Skeletal muscle satellite cell (primary cell): ENCODE measurements around the gene SURF6. TPM values are rescaled to one million over a fixed set of nuclear protein-coding genes. Genes with fewer than 3 reads are reported as not detected.
"Not testable (repeated sequence)": the region's sequence is repeated elsewhere in the genome, so short reads cannot be mapped to it uniquely, and the experiment has no call there.

Source experiments
- H3K27me3 ChIP-seq: 2 replicates; pipeline ENCODE4 v1.7.0; 2013; ENCODE audit warnings: low read length; ENCODE audit not compliant: control insufficient read depth, insufficient read depth
- H3K36me3 ChIP-seq: 2 replicates; pipeline ENCODE4 v1.7.0; 2013; ENCODE audit warnings: mild to moderate bottlenecking, control low read depth, low read length; ENCODE audit not compliant: insufficient read depth
- H3K4me1 ChIP-seq: 2 replicates; pipeline ENCODE4 v1.7.0; 2013; ENCODE audit warnings: low read length; ENCODE audit not compliant: control insufficient read depth, insufficient read depth
- H3K4me2 ChIP-seq: 2 replicates; pipeline ENCODE4 v1.7.0; 2013; ENCODE audit warnings: mild to moderate bottlenecking, low read length
- H3K4me3 ChIP-seq: 2 replicates; pipeline ENCODE4 v1.7.0; 2013; ENCODE audit warnings: low read length
- H3K9ac ChIP-seq: 2 replicates; pipeline ENCODE4 v1.7.0; 2013; ENCODE audit warnings: mild to moderate bottlenecking, low read depth, low read length, moderate library complexity
- H3K9me3 ChIP-seq: replicated peaks from 2 replicates; pipeline ENCODE4 v1.7.0; 2013; ENCODE audit warnings: mild to moderate bottlenecking, control low read depth, low read length
- total RNA-seq: library from RNA; depleted of rRNA; stranded (reverse); fragments of >200 nt; gene quantifications from 2 replicates; pipeline ENCODE4 v1.2.3, GENCODE V29; 2012; rRNA removed

Gene SURF6
- total RNA-seq: 7.0 and 9.4 TPM in 2 replicates

GRCh38 chr9:133335924-133336811 lies at the start of gene SURF6:
TSS of gene SURF6 (minus strand) at chr9:133336188. CDS start at chr9:133336132, 56 bp downstream.
- peak within 1 kb of the TSS; percentile 97 for H3K4me2 ChIP-seq
- H3K27me3 ChIP-seq: no peaks in the 10 kb centered on the region
- H3K4me3 ChIP-seq: peak within 1 kb of the TSS; percentile 84
- no peaks in the 10 kb centered on the region for H3K9me3 ChIP-seq
- H3K4me1 ChIP-seq: peaks cover 13% of the 10 kb centered on the region
- peak within 1 kb of the TSS; percentile 86 for H3K9ac ChIP-seq
- peaks cover 52% of the 10 kb centered on the region for H3K36me3 ChIP-seq

GRCh38 chr9:133385452-133385851 lies 49.5 kb upstream of the SURF6 start:
- Histone ChIP-seq H3K9me3 (no peaks in the 10 kb centered on the region), H3K9ac (no peak overlapping the region), H3K4me2 (no peak overlapping the region), H3K36me3 (no peaks in the 10 kb centered on the region), H3K27me3 (peaks cover 6% of the 10 kb centered on the region), H3K4me1 (no peaks in the 10 kb centered on the region), H3K4me3 (no peak overlapping the region)

GRCh38 chr9:133384736-133385321 lies 48.8 kb upstream of the SURF6 start:
- Histone ChIP-seq H3K9ac (no peak overlapping the region), H3K36me3 (no peaks in the 10 kb centered on the region), H3K4me2 (no peak overlapping the region), H3K4me1 (no peaks in the 10 kb centered on the region), H3K9me3 (no peaks in the 10 kb centered on the region), H3K4me3 (no peak overlapping the region), H3K27me3 (peaks cover 6% of the 10 kb centered on the region)

DNA sequence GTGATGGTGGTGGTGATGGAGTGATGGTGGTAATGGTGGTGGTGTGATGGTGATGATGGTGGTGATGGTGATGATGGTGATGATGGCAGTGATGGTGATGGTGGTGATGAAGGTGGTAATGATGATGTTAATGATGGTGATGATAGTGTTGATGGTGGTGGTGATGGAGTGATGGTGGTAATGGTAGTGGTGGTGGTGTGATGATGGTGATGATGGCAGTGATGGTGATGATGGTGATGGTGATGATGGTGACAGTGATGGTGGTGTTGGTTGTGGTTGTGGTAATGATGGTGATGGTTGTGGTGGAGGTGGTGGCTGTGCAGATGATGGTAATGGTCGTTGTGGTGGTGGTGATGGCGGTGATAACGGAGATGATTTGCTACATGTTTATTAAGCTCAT lies 47.5 kb upstream of the SURF6 start:
- H3K9me3 ChIP-seq: no peaks in the 10 kb centered on the region

GRCh38 chr9:133382507-133383141 lies 46.6 kb upstream of the SURF6 start:
- H3K27me3 ChIP-seq: no peaks in the 10 kb centered on the region
- peaks cover 7% of the 10 kb centered on the region for H3K4me1 ChIP-seq
- H3K9me3 ChIP-seq: no peaks in the 10 kb centered on the region
- no peak overlapping the region for H3K4me2 ChIP-seq
- H3K9ac ChIP-seq: no peak overlapping the region
- H3K4me3 ChIP-seq: no peak overlapping the region
- H3K36me3 ChIP-seq: no peaks in the 10 kb centered on the region

More for the DNA sequence above, 47.5 kb upstream of the SURF6 start:
- Histone ChIP-seq H3K9ac (no peak overlapping the region), H3K4me3 (no peak overlapping the region), H3K36me3 (no peaks in the 10 kb centered on the region), H3K27me3 (no peaks in the 10 kb centered on the region), H3K4me1 (no peaks in the 10 kb centered on the region), H3K4me2 (no peak overlapping the region)

DNA sequence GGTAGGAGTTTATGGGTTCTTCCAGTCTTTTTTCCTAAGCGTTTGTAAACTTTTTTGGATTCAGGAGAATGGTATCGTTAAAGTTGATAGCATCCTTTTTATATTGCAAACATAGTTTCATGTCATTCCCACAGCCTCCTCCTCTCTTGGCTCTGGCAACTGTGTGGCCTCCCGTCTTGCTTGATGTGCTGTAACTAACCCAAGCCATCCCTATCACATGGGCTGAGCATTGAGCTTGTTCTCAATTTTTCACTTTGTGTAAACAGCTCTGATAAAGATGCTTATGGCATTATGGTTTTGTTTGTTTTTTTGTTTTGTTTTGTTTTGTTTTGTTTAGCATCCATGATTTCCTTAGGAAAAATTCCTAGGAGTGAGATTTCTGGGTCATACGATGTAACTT lies 44.7 kb upstream of the SURF6 start:
- peaks cover 16% of the 10 kb centered on the region for H3K4me1 ChIP-seq
- H3K4me3 ChIP-seq: no peak overlapping the region
- H3K27me3 ChIP-seq: no peaks in the 10 kb centered on the region
- H3K4me2 ChIP-seq: no peak overlapping the region
- H3K36me3 ChIP-seq: no peaks in the 10 kb centered on the region
- H3K9ac ChIP-seq: no peak overlapping the region
- H3K9me3 ChIP-seq: no peaks in the 10 kb centered on the region

GRCh38 chr9:133379153-133380086 lies 43.4 kb upstream of the SURF6 start:
- Histone ChIP-seq H3K4me3 (no peak overlapping the region), H3K4me2 (no peak overlapping the region), H3K36me3 (no peaks in the 10 kb centered on the region), H3K9ac (no peak overlapping the region), H3K4me1 (peaks cover 16% of the 10 kb centered on the region), H3K9me3 (no peaks in the 10 kb centered on the region), H3K27me3 (no peaks in the 10 kb centered on the region)

DNA sequence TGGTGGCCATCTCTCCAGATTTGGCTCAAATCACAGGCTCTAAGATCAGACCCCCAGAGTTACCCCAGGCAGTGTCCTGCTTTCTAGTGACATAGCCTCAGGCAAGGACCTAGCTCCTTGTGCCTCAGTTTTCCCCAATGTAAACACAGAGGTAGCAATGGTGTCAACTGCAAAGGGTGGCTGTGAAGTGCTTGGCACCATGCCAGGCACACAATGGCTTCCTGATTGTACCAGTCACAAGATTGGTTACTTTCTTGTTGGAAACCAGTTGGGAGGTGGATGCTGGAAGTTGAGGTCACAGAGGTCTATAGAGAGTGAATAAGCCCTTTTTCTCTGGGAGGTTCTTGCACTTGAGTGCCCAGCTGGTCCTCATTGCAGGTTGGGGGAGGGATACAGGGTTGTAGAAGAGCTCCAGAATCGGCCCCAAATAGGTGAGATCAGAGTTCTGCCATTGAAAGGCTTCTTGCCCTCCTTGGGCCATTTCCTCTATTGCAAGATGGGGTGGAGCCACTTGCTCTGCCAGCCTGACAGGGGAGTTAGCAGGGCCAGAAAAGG lies 42.5 kb upstream of the SURF6 start:
- H3K4me3 ChIP-seq: no peak overlapping the region
- H3K9me3 ChIP-seq: no peaks in the 10 kb centered on the region
- no peak overlapping the region for H3K4me2 ChIP-seq
- no peak overlapping the region for H3K9ac ChIP-seq
- no peaks in the 10 kb centered on the region for H3K36me3 ChIP-seq
- no peaks in the 10 kb centered on the region for H3K27me3 ChIP-seq
- H3K4me1 ChIP-seq: peaks cover 23% of the 10 kb centered on the region

DNA sequence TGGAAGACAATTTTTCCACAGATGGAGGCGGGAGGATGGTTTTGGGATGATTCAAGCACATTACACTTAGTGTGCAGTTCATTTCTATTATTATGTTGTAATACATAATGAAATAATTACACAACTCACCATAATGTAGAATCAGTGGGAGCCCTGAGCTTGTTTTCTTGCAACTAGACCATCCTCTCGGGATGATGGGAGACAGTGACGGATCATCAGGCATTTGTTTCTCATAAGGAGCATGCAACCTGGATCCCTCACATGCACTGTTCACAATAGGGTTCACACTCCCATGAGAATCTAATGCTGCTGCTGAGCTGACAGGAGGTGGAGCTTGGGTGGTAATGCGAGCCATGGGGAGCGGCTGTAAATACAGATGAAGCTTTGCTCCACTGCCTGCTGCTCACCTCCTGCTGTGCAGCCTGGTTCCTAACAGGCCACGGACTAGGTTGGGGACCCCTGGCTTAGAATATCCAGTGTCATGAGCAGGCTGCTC lies 41.8 kb upstream of the SURF6 start:
- no peak overlapping the region for H3K4me2 ChIP-seq
- no peak overlapping the region for H3K4me3 ChIP-seq
- peaks cover 7% of the 10 kb centered on the region for H3K36me3 ChIP-seq
- H3K4me1 ChIP-seq: peaks cover 23% of the 10 kb centered on the region
- H3K9ac ChIP-seq: no peak overlapping the region
- H3K27me3 ChIP-seq: no peaks in the 10 kb centered on the region
- H3K9me3 ChIP-seq: no peaks in the 10 kb centered on the region

DNA sequence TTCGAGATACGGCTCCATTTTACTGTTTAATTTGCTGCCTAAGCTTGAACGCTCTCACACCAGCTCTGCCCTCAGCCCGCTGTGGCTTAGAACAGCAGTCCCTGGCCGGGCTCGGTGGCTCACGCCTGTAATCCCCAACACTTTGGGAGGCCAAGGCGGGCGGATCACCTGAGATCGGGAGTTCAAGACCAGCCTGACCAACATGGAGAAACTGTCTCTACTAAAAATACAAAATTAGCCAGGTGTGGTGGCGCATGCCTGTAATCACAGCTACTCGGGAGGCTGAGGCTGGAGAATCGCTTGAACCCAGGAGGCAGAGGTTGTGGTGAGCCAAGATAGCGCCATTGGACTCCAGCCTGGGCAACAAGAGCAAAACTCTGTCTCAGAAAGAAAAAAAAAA lies 41.3 kb upstream of the SURF6 start:
- not testable (repeated sequence) for H3K27me3 ChIP-seq, H3K9ac ChIP-seq, H3K9me3 ChIP-seq, H3K4me3 ChIP-seq
- peak overlapping the region; percentile 97 for H3K4me2 ChIP-seq
- H3K36me3 ChIP-seq: peaks cover 11% of the 10 kb centered on the region
- peaks cover 26% of the 10 kb centered on the region for H3K4me1 ChIP-seq
